Tibial artery (tissue), 4 donors: ENCODE results near the gene TGFBR3.
A peak's percentile ranks its signal among the peaks of the same experiment; 100 is the strongest.

Experiments
- DNase-seq, 2 donors: peaks; one replicate each; pipeline ENCODE4 v3.0.0-alpha.2; 2019
- H3K27ac ChIP-seq, 2 donors: fragments of 200-600 bp; sonication (generic) in 1 of 2; 1 replicate in 1 of 2; 2 replicates in 1 of 2; pipeline ENCODE4 v1.5.1; 2018 to 2019; ENCODE audit warnings: mild to moderate bottlenecking in 1 of 2
- H3K27me3 ChIP-seq, 2 donors: fragments of 200-600 bp; sonication (generic) in 1 of 2; one replicate each; pipeline versions ENCODE4 v1.5.1 to v1.6.0; 2016 to 2019
- H3K36me3 ChIP-seq, 3 donors: fragments of 200-600 bp; sonication (generic) in 2 of 3; one replicate each; pipeline ENCODE4 v1.5.1; 2016 to 2019; ENCODE audit warnings: mild to moderate bottlenecking in 2 of 3
- H3K4me1 ChIP-seq, 4 donors: fragments of 200-600 bp; sonication (generic) in 2 of 4; 1 replicate in 3 of 4; 2 replicates in 1 of 4; pipeline ENCODE4 v1.5.1; 2016 to 2019
- H3K4me3 ChIP-seq, 2 donors: fragments of 200-600 bp; sonication (generic) in 1 of 2; 1 replicate in 1 of 2; 2 replicates in 1 of 2; pipeline ENCODE4 v1.5.1; 2018 to 2019; ENCODE audit warnings: mild to moderate bottlenecking in 2 of 2
- H3K9me3 ChIP-seq, 3 donors: fragments of 200-600 bp; sonication (generic) in 1 of 3; one replicate each; pipeline ENCODE4 v1.5.1; 2016 to 2019
- CTCF ChIP-seq, 2 experiments: fragments of 200-600 bp in 1 of 2; fragments of 450-650 bp in 1 of 2; IDR thresholded peaks; one replicate each; pipeline ENCODE4 v1.5.1; 2017 to 2019; ENCODE audit warnings: antibody characterized with exemption in 2 of 2, mild to moderate bottlenecking in 1 of 2, moderate library complexity in 1 of 2
- intact Hi-C: fragments of 100-400 bp; cut with DNase I; formaldehyde crosslinking; loops from one replicate; pipeline ENCODE4 v1.15.0; 2023; ENCODE audit warnings: low total_unique reads

TGFBR3 gene

GRCh38 chr1:91741906-91742305 is 144.0 kb downstream of the TGFBR3 start:
- Histone ChIP-seq H3K4me1 (peaks cover 0 to 54% (median 36%) of the 10 kb centered on the region in 4 donors), H3K36me3 (peaks cover 0 to 14% (median 6%) of the 10 kb centered on the region in 3 donors), H3K27ac (peak overlapping the region; percentile 23 to 30), H3K9me3 (no peaks in the 10 kb centered on the region), H3K27me3 (no peaks in the 10 kb centered on the region), H3K4me3 (no peak overlapping the region)
- TF ChIP-seq CTCF (IDR thresholded peaks at IDR 0.05), result no peak
- DNase-seq, result no peak
- intact Hi-C loops, result no loop called here

GRCh38 chr1:91741301-91741700 is 144.7 kb downstream of the TGFBR3 start:
- intact Hi-C loops, result no loop called here
- Histone ChIP-seq H3K27ac (no peak overlapping the region), H3K9me3 (no peaks in the 10 kb centered on the region)

DNA sequence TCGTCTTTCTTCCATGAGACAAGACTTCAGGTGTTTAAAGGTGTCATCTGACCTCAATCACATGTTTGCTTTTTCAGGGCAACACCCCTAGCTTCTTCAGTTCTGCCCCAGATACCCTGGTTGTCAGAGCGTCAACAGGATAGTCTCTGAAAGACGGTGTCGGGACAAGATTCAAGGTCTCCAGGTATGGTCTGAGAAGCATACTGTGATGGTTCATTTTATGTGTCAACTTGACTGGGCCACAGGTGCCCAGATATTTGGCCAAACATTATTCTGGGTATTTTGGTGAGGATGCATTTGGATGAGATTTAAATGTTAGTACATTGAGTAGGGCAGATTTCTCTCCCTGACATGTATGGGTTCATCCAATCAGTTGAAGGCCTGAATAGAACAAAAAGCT is 148.3 kb downstream of the TGFBR3 start:
- H3K27ac ChIP-seq, result peak overlapping the region; percentile 52 to 61
- peaks cover 0 to 18% (median 10%) of the 10 kb centered on the region in 3 donors for H3K36me3 ChIP-seq
- DNase-seq, result no peak
- no peaks in the 10 kb centered on the region for H3K27me3 ChIP-seq
- no peak for TF ChIP-seq CTCF (IDR thresholded peaks at IDR 0.05)
- intact Hi-C loops, result loop anchor here (10.0 kb wide), 1 partner anchor 147 kb away; the partner anchor contains the start of gene TGFBR3
- no peak overlapping the region for H3K4me3 ChIP-seq
- no peaks in the 10 kb centered on the region for H3K9me3 ChIP-seq
- peaks cover 0 to 43% (median 23%) of the 10 kb centered on the region in 4 donors for H3K4me1 ChIP-seq

More at GRCh38 chr1:91741301-91741700, 144.7 kb downstream of the TGFBR3 start:
- H3K4me1 ChIP-seq, result peaks cover 0 to 56% (median 40%) of the 10 kb centered on the region in 4 donors
- H3K27me3 ChIP-seq, result no peaks in the 10 kb centered on the region
- DNase-seq, result no peak
- H3K4me3 ChIP-seq, result no peak overlapping the region
- TF ChIP-seq CTCF (IDR thresholded peaks at IDR 0.05), result no peak
- H3K36me3 ChIP-seq, result peaks cover 0 to 14% (median 6%) of the 10 kb centered on the region in 3 donors

DNA sequence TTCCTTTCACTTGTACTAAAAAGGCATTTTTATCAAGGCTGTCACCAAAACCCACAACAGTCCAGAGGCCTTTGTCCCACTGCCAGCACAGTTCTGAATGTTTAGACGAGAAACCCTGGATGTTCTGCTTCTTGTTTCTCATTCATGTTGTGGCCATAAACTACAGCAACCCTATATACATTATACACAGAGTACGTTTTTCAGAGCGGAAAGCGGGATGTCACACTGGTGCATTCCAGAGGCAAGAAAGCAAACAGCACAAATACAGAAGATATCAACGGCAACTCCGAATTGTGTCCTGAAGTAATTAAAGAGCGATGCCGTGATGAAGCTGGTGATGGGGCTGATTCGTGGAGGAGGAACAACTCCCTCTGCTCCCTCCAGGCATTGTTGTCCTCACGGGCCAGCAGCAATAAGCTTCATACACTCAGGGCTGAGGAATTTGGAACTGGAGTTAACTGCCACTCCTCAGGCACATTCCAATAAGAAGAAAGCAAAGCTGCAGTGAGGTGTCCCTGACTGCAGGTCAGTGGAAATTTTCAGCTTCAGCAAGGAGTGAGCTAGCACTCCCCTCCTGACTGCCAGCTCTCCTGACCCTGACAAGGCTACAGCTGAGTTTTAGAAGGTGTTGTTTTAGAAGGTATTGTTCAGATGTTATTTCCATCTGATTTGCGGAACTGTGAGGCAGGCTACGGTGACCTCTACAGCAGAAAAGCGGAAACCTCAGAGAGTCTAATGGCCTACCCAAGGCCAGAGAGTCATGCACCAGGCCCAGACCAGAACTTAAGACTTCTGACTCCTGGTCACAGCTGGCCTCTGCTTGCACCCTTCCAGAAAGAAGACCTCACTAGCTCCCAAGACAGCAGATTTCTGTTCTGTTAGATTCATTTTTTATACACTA is 149.0 kb downstream of the TGFBR3 start:
- no peaks in the 10 kb centered on the region for H3K9me3 ChIP-seq
- H3K4me3 ChIP-seq, result peak overlapping the region in 1 of 2 donors; percentile 3
- DNase-seq, result no peak
- H3K27me3 ChIP-seq, result no peaks in the 10 kb centered on the region
- peaks cover 0 to 43% (median 23%) of the 10 kb centered on the region in 4 donors for H3K4me1 ChIP-seq
- intact Hi-C loops, result loop anchor here (10.0 kb wide), 1 partner anchor 148 kb away; the partner anchor contains the start of gene TGFBR3
- H3K36me3 ChIP-seq, result peaks cover 0 to 18% (median 10%) of the 10 kb centered on the region in 3 donors
- TF ChIP-seq CTCF (IDR thresholded peaks at IDR 0.05), result no peak
- H3K27ac ChIP-seq, result peak overlapping the region; percentile 52 to 61

GRCh38 chr1:91736146-91736714 is 149.7 kb downstream of the TGFBR3 start:
- Histone ChIP-seq H3K9me3 (no peaks in the 10 kb centered on the region), H3K36me3 (peaks cover 0 to 18% (median 10%) of the 10 kb centered on the region in 3 donors), H3K4me3 (no peak overlapping the region), H3K27ac (peak overlapping the region; percentile 52 to 61), H3K4me1 (peaks cover 0 to 43% (median 24%) of the 10 kb centered on the region in 4 donors), H3K27me3 (no peaks in the 10 kb centered on the region)
- TF ChIP-seq CTCF (IDR thresholded peaks at IDR 0.05), result no peak
- intact Hi-C loops, result loop anchor here (10.0 kb wide), 1 partner anchor 149 kb away; the partner anchor contains the start of gene TGFBR3
- no peak for DNase-seq
